GM23338 (cell line): ENCODE measurements around the gene ECE1. TPM values are rescaled to one million over a fixed set of nuclear protein-coding genes. Genes with fewer than 3 reads are reported as not detected.

Experiments
- ATAC-seq: fragments of 200-7000 bp; cut with Tn5 transposase; 3 replicates; pipeline ENCODE4 v1.9.1; 2020
- DNase-seq: peaks from one replicate; pipeline ENCODE4 v3.0.0-alpha.2; 2015; ENCODE audit warnings: low spot score
- H2AFZ ChIP-seq: fragments of 200-600 bp; sonication (generic); 2 replicates; pipeline ENCODE4 v1.8.0; 2016; ENCODE audit warnings: antibody characterized with exemption, mild to moderate bottlenecking, moderate library complexity
- H3F3A ChIP-seq: fragments of 200-600 bp; sonication (generic); replicated peaks from 2 replicates; pipeline ENCODE4 v1.8.0; 2017; ENCODE audit warnings: antibody characterized with exemption, mixed run types, low read depth
- H3K27ac ChIP-seq: fragments of 200-600 bp; sonication (generic); 2 replicates; pipeline ENCODE4 v1.6.1; 2016; ENCODE audit warnings: low read depth
- H3K27me3 ChIP-seq: fragments of 200-600 bp; sonication (generic); 2 replicates; pipeline ENCODE4 v1.8.0; 2016; ENCODE audit warnings: mild to moderate bottlenecking, mixed run types, moderate library complexity; ENCODE audit not compliant: insufficient read depth
- H3K36me3 ChIP-seq: fragments of 200-600 bp; sonication (generic); 2 replicates; pipeline ENCODE4 v1.8.0; 2016; ENCODE audit warnings: mild to moderate bottlenecking; ENCODE audit not compliant: insufficient read depth
- H3K4me1 ChIP-seq: fragments of 200-600 bp; sonication (generic); 2 replicates; pipeline ENCODE4 v1.8.0; 2016; ENCODE audit warnings: mild to moderate bottlenecking, moderate library complexity; ENCODE audit not compliant: insufficient read depth
- H3K4me2 ChIP-seq: fragments of 200-600 bp; sonication (generic); 2 replicates; pipeline ENCODE4 v1.7.1; 2017; ENCODE audit warnings: mixed run types
- H3K4me3 ChIP-seq: fragments of 200-600 bp; sonication (generic); 2 replicates; pipeline ENCODE4 v1.6.1; 2016; ENCODE audit warnings: mixed run types
- H3K79me2 ChIP-seq: fragments of 200-600 bp; sonication (generic); replicated peaks from 2 replicates; pipeline ENCODE4 v1.8.0; 2017; ENCODE audit warnings: mild to moderate bottlenecking; ENCODE audit not compliant: insufficient read depth
- H3K9me2 ChIP-seq: fragments of 200-600 bp; sonication (generic); 2 replicates; pipeline ENCODE4 v1.8.0; 2017; ENCODE audit not compliant: insufficient read depth
- H4K20me1 ChIP-seq: fragments of 200-600 bp; sonication (generic); replicated peaks from 2 replicates; pipeline ENCODE4 v1.8.0; 2017; ENCODE audit warnings: mild to moderate bottlenecking; ENCODE audit not compliant: insufficient read depth
- H3K27ac Mint-ChIP-seq: 2 replicates; pipeline ENCODE4 v1.8.0; 2020; ENCODE audit warnings: inconsistent platforms, mild to moderate bottlenecking, moderate library complexity, mixed read lengths
- H3K27me3 Mint-ChIP-seq: 3 replicates; pipeline ENCODE4 v1.8.0; 2022; ENCODE audit warnings: low read depth, mild to moderate bottlenecking, moderate library complexity, mixed read lengths, inconsistent platforms; ENCODE audit not compliant: insufficient read depth, poor library complexity
- H3K36me3 Mint-ChIP-seq: 3 replicates; pipeline ENCODE4 v1.8.0; 2021; ENCODE audit warnings: low read depth, mild to moderate bottlenecking, inconsistent platforms, moderate library complexity, mixed read lengths
- H3K4me1 Mint-ChIP-seq: 3 replicates; pipeline ENCODE4 v1.8.0; 2020; ENCODE audit warnings: mild to moderate bottlenecking, inconsistent platforms, mixed read lengths
- H3K4me3 Mint-ChIP-seq: 3 replicates; pipeline ENCODE4 v1.8.0; 2021; ENCODE audit warnings: moderate library complexity, mild to moderate bottlenecking, inconsistent platforms, mixed read lengths
- H3K9me3 Mint-ChIP-seq: 3 replicates; pipeline ENCODE4 v1.8.0; 2020; ENCODE audit warnings: moderate library complexity, mild to moderate bottlenecking, inconsistent platforms, mixed read lengths
- CREB1 ChIP-seq: fragments of 250-450 bp; sonication (Bioruptor Pico); IDR thresholded peaks from 2 replicates; pipeline ENCODE4 v1.5.0; 2020; ENCODE audit warnings: low read depth, mild to moderate bottlenecking, moderate library complexity
- CTCF ChIP-seq, 2 experiments: fragments of 200-600 bp in 1 of 2; sonication (generic) in 1 of 2; conservative IDR thresholded peaks; 2 replicates each; pipeline versions ENCODE4 v1.5.1 to v1.6.1; 2016 to 2017; ENCODE audit warnings: antibody characterized with exemption in 2 of 2, low read depth in 2 of 2, mild to moderate bottlenecking in 2 of 2, moderate library complexity in 1 of 2
- EZH2 ChIP-seq: fragments of 200-600 bp; sonication (generic); IDR thresholded peaks from one replicate; pipeline ENCODE4 v1.8.0; 2017; ENCODE audit warnings: antibody characterized with exemption, mild to moderate bottlenecking, low read depth; ENCODE audit not compliant: unreplicated experiment
- EZH2phosphoT487 ChIP-seq: fragments of 200-600 bp; sonication (generic); IDR thresholded peaks from one replicate; pipeline ENCODE4 v1.8.1; 2018; ENCODE audit warnings: antibody characterized with exemption; ENCODE audit not compliant: unreplicated experiment
- JUNB ChIP-seq: IDR thresholded peaks from one replicate; pipeline ENCODE4 v1.6.1; 2016; ENCODE audit warnings: antibody characterized with exemption; ENCODE audit not compliant: unreplicated experiment
- NANOG ChIP-seq: IDR thresholded peaks from 2 replicates; pipeline ENCODE4 v1.6.1; 2016; ENCODE audit warnings: antibody characterized with exemption, borderline replicate concordance
- POLR2AphosphoS5 ChIP-seq: IDR thresholded peaks from 2 replicates; pipeline ENCODE4 v1.6.1; 2016; ENCODE audit warnings: antibody characterized with exemption, low read depth
- REST ChIP-seq: IDR thresholded peaks from one replicate; pipeline ENCODE4 v1.6.1; 2018; ENCODE audit warnings: antibody characterized with exemption; ENCODE audit not compliant: unreplicated experiment
- polyA plus RNA-seq: library from polyadenylated mRNA; unstranded; fragments of >200 nt; fragmentation: Nextera tagmentation; extraction: Ambion mirVana; gene quantifications from 2 replicates; pipeline ENCODE4 v1.2.1, GENCODE V29; 2016
- total RNA-seq: library from RNA; depleted of rRNA; stranded (reverse); fragments of >200 nt; shearing (Covaris generic); gene quantifications from 2 replicates; pipeline ENCODE4 v1.2.3, GENCODE V29; 2014
- TF ChIP-seq, protein P1 (sequence below): fragments of 250-450 bp; sonication (Bioruptor Pico); IDR thresholded peaks from 2 replicates; pipeline ENCODE4 v1.5.0; 2020; ENCODE audit warnings: mild to moderate bottlenecking, moderate library complexity

Gene ECE1
- total and polyA plus RNA-seq, 2 experiments from 2014 or later = 11.0 to 45.0 TPM

GRCh38 chr1:21289127-21289526, 1.1 kb downstream of the ECE1 start:
- TF ChIP-seq CREB1 (CRISPR knock-in tag) = no peak
- no peak for TF ChIP-seq POLR2AphosphoS5
- TF ChIP-seq NANOG = no peak

GRCh38 chr1:21287905-21288514, 2.3 kb downstream of the ECE1 start:
- H3K36me3 Mint-ChIP-seq = no peaks in the 10 kb centered on the region
- ATAC-seq (no peak), DNase-seq (no peak)
- Histone ChIP-seq H3K79me2 (no peaks in the 10 kb centered on the region), H4K20me1 (no peaks in the 10 kb centered on the region; the same call in 1 of the 2 replicates), H2AFZ (no peak overlapping the region), H3F3A (no peaks in the 10 kb centered on the region), H3K36me3 (no peaks in the 10 kb centered on the region), H3K27me3 (no peaks in the 10 kb centered on the region), H3K4me3 (no peak overlapping the region), H3K27ac (no peak overlapping the region), H3K4me1 (peaks cover 24% of the 10 kb centered on the region), H3K4me2 (no peak overlapping the region), H3K9me2 (no peaks in the 10 kb centered on the region)
- H3K9me3 Mint-ChIP-seq = no peaks in the 10 kb centered on the region
- H3K4me3 Mint-ChIP-seq = no peak overlapping the region
- H3K27ac Mint-ChIP-seq = no peak overlapping the region
- peaks cover 23% of the 10 kb centered on the region for H3K4me1 Mint-ChIP-seq
- peaks cover 6% of the 10 kb centered on the region for H3K27me3 Mint-ChIP-seq
- TF ChIP-seq CTCF (conservative IDR thresholded peaks at IDR 0.05; ENCODE audit: low read depth in 2 of 2) (no peak), REST (no peak), JUNB (no peak), CREB1 (CRISPR knock-in tag) (no peak), EZH2 (no peak), EZH2phosphoT487 (no peak)
- TF ChIP-seq, protein P1, sequence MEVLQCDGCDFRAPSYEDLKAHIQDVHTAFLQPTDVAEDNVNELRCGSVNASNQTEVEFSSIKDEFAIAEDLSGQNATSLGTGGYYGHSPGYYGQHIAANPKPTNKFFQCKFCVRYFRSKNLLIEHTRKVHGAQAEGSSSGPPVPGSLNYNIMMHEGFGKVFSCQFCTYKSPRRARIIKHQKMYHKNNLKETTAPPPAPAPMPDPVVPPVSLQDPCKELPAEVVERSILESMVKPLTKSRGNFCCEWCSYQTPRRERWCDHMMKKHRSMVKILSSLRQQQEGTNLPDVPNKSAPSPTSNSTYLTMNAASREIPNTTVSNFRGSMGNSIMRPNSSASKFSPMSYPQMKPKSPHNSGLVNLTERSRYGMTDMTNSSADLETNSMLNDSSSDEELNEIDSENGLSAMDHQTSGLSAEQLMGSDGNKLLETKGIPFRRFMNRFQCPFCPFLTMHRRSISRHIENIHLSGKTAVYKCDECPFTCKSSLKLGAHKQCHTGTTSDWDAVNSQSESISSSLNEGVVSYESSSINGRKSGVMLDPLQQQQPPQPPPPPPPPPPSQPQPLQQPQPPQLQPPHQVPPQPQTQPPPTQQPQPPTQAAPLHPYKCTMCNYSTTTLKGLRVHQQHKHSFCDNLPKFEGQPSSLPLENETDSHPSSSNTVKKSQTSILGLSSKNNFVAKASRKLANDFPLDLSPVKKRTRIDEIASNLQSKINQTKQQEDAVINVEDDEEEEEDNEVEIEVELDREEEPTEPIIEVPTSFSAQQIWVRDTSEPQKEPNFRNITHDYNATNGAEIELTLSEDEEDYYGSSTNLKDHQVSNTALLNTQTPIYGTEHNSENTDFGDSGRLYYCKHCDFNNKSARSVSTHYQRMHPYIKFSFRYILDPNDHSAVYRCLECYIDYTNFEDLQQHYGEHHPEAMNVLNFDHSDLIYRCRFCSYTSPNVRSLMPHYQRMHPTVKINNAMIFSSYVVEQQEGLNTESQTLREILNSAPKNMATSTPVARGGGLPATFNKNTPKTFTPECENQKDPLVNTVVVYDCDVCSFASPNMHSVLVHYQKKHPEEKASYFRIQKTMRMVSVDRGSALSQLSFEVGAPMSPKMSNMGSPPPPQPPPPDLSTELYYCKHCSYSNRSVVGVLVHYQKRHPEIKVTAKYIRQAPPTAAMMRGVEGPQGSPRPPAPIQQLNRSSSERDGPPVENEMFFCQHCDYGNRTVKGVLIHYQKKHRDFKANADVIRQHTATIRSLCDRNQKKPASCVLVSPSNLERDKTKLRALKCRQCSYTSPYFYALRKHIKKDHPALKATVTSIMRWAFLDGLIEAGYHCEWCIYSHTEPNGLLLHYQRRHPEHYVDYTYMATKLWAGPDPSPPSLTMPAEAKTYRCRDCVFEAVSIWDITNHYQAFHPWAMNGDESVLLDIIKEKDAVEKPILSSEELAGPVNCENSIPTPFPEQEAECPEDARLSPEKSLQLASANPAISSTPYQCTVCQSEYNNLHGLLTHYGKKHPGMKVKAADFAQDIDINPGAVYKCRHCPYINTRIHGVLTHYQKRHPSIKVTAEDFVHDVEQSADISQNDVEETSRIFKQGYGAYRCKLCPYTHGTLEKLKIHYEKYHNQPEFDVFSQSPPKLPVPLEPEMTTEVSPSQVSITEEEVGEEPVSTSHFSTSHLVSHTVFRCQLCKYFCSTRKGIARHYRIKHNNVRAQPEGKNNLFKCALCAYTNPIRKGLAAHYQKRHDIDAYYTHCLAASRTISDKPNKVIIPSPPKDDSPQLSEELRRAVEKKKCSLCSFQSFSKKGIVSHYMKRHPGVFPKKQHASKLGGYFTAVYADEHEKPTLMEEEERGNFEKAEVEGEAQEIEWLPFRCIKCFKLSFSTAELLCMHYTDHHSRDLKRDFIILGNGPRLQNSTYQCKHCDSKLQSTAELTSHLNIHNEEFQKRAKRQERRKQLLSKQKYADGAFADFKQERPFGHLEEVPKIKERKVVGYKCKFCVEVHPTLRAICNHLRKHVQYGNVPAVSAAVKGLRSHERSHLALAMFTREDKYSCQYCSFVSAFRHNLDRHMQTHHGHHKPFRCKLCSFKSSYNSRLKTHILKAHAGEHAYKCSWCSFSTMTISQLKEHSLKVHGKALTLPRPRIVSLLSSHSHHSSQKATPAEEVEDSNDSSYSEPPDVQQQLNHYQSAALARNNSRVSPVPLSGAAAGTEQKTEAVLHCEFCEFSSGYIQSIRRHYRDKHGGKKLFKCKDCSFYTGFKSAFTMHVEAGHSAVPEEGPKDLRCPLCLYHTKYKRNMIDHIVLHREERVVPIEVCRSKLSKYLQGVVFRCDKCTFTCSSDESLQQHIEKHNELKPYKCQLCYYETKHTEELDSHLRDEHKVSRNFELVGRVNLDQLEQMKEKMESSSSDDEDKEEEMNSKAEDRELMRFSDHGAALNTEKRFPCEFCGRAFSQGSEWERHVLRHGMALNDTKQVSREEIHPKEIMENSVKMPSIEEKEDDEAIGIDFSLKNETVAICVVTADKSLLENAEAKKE (CRISPR knock-in tag) = no peak

More at GRCh38 chr1:21289127-21289526, 1.1 kb downstream of the ECE1 start:
- Histone ChIP-seq H3K27ac (no peak overlapping the region), H3K9me2 (no peaks in the 10 kb centered on the region), H4K20me1 (no peaks in the 10 kb centered on the region; the same call in 1 of the 2 replicates), H3K27me3 (no peaks in the 10 kb centered on the region), H3K36me3 (no peaks in the 10 kb centered on the region), H3K4me1 (peaks cover 35% of the 10 kb centered on the region), H3K4me3 (peak overlapping the region; percentile 78), H3K79me2 (no peaks in the 10 kb centered on the region), H3F3A (no peaks in the 10 kb centered on the region), H3K4me2 (peak overlapping the region; percentile 93), H2AFZ (peak overlapping the region; percentile 91; the same call in 1 of the 2 replicates)
- Mint-ChIP-seq H3K4me3 (peak overlapping the region; percentile 79), H3K27me3 (peaks cover 10% of the 10 kb centered on the region), H3K36me3 (no peaks in the 10 kb centered on the region), H3K9me3 (no peaks in the 10 kb centered on the region), H3K4me1 (peaks cover 32% of the 10 kb centered on the region), H3K27ac (no peak overlapping the region)
- DNase-seq = no peak
- peak; percentile 6 for ATAC-seq
